H9 (cell line): Measurements from ENCODE around the gene MGMT. TPM values are rescaled to one million over a fixed set of nuclear protein-coding genes. Genes with fewer than 3 reads are reported as not detected.

ENCODE experiments used
- DNase-seq: peaks from one replicate; pipeline ENCODE4 v3.0.0-alpha.2; 2017
- H2AFZ ChIP-seq: one replicate; pipeline ENCODE4 v1.6.1; 2013; ENCODE audit warnings: mild to moderate bottlenecking, low read length, control low read depth, moderate library complexity
- H2AK5ac ChIP-seq: 2 replicates; pipeline ENCODE4 v1.6.1; 2013; ENCODE audit warnings: low read length, control low read depth, mixed read lengths; ENCODE audit not compliant: insufficient read length
- H2BK120ac ChIP-seq: one replicate; pipeline ENCODE4 v1.6.1; 2013; ENCODE audit warnings: low read depth, mild to moderate bottlenecking, low read length, control low read depth, inconsistent platforms; ENCODE audit not compliant: poor library complexity, severe bottlenecking
- H2BK12ac ChIP-seq: 2 replicates; pipeline ENCODE4 v1.6.1; 2013; ENCODE audit warnings: low read length, control low read depth, mixed read lengths, low read depth; ENCODE audit not compliant: insufficient read length
- H2BK15ac ChIP-seq: 2 replicates; pipeline ENCODE4 v1.6.1; 2013; ENCODE audit warnings: low read depth, low read length, control low read depth
- H2BK20ac ChIP-seq: one replicate; pipeline ENCODE4 v1.6.1; 2013; ENCODE audit warnings: low read depth, mild to moderate bottlenecking, low read length, control low read depth, inconsistent platforms; ENCODE audit not compliant: poor library complexity, severe bottlenecking
- H2BK5ac ChIP-seq: 2 replicates; pipeline ENCODE4 v1.6.1; 2013; ENCODE audit warnings: low read length, control low read depth, mixed read lengths; ENCODE audit not compliant: insufficient read length
- H3K14ac ChIP-seq: 2 replicates; pipeline ENCODE4 v1.6.1; 2013; ENCODE audit warnings: low read length, control low read depth; ENCODE audit not compliant: insufficient read depth
- H3K18ac ChIP-seq: 2 replicates; pipeline ENCODE4 v1.6.1; 2013; ENCODE audit warnings: low read depth, mild to moderate bottlenecking, mixed read lengths, low read length, control low read depth; ENCODE audit not compliant: insufficient read length
- H3K23ac ChIP-seq: 2 replicates; pipeline ENCODE4 v1.6.1; 2013; ENCODE audit warnings: low read length, control low read depth, mixed read lengths, low read depth; ENCODE audit not compliant: insufficient read length
- H3K23me2 ChIP-seq: 2 replicates; pipeline ENCODE4 v1.6.1; 2013; ENCODE audit warnings: low read depth, mild to moderate bottlenecking, mixed read lengths, low read length, control low read depth; ENCODE audit not compliant: insufficient read length, poor library complexity, severe bottlenecking
- H3K27ac ChIP-seq: 2 replicates; pipeline ENCODE4 v1.5.1; 2013; ENCODE audit warnings: low read length, control low read depth, mixed read lengths, low read depth; ENCODE audit not compliant: insufficient read length
- H3K27me3 ChIP-seq: 2 replicates; pipeline ENCODE4 v1.6.1; 2013; ENCODE audit warnings: low read length, control low read depth, inconsistent platforms; ENCODE audit not compliant: insufficient read depth
- H3K4ac ChIP-seq: 2 replicates; pipeline ENCODE4 v1.6.1; 2013; ENCODE audit warnings: low read depth, mild to moderate bottlenecking, control low read depth, inconsistent platforms, low read length, moderate library complexity
- H3K4me1 ChIP-seq: 2 replicates; pipeline ENCODE4 v1.6.1; 2013; ENCODE audit warnings: low read length, control low read depth, inconsistent platforms; ENCODE audit not compliant: insufficient read depth
- H3K4me2 ChIP-seq: 2 replicates; pipeline ENCODE4 v1.6.1; 2013; ENCODE audit warnings: low read length, control low read depth, mixed read lengths; ENCODE audit not compliant: insufficient read length, insufficient read depth
- H3K56ac ChIP-seq: 2 replicates; pipeline ENCODE4 v1.6.1; 2013; ENCODE audit warnings: low read depth, mild to moderate bottlenecking, mixed read lengths, low read length, control low read depth; ENCODE audit not compliant: insufficient read length
- H3K79me1 ChIP-seq: 2 replicates; pipeline ENCODE4 v1.6.1; 2013; ENCODE audit warnings: low read depth, mild to moderate bottlenecking, moderate library complexity, low read length, control low read depth, inconsistent platforms; ENCODE audit not compliant: insufficient read depth, poor library complexity, severe bottlenecking
- H3K79me2 ChIP-seq: 2 replicates; pipeline ENCODE4 v1.6.1; 2013; ENCODE audit warnings: low read length, control low read depth, inconsistent platforms; ENCODE audit not compliant: insufficient read depth
- H3K9ac ChIP-seq: 2 replicates; pipeline ENCODE4 v1.6.1; 2013; ENCODE audit warnings: low read length, control low read depth, mixed read lengths; ENCODE audit not compliant: insufficient read length; ENCODE audit errors: extremely low read depth
- H3K9me3 ChIP-seq: one replicate; pipeline ENCODE4 v1.6.1; 2013; ENCODE audit warnings: low read depth, low read length, inconsistent platforms; ENCODE audit not compliant: control insufficient read depth
- H3T11ph ChIP-seq: one replicate; pipeline ENCODE4 v1.6.1; 2013; ENCODE audit warnings: mild to moderate bottlenecking, low read length, control low read depth, inconsistent platforms
- H4K20me1 ChIP-seq: one replicate; pipeline ENCODE4 v1.6.1; 2013; ENCODE audit not compliant: control insufficient read depth, insufficient read length, insufficient read depth
- H4K5ac ChIP-seq: 2 replicates; pipeline ENCODE4 v1.6.1; 2013; ENCODE audit warnings: low read depth, mild to moderate bottlenecking, mixed read lengths, low read length, control low read depth; ENCODE audit not compliant: insufficient read length
- H4K8ac ChIP-seq: replicated peaks from 2 replicates; pipeline ENCODE4 v1.6.1; 2013; ENCODE audit warnings: low read length, control low read depth, mixed read lengths, low read depth; ENCODE audit not compliant: insufficient read length
- H4K91ac ChIP-seq: 2 replicates; pipeline ENCODE4 v1.6.1; 2013; ENCODE audit warnings: low read depth, mild to moderate bottlenecking, moderate library complexity, mixed read lengths, low read length, control low read depth; ENCODE audit not compliant: insufficient read length
- H3K27ac Mint-ChIP-seq, 3 experiments: 2 replicates in 2 of 3; 3 replicates in 1 of 3; pipeline ENCODE4 v1.8.0; 2020 to 2021; ENCODE audit warnings: mixed read lengths in 3 of 3, mild to moderate bottlenecking in 1 of 3, moderate library complexity in 1 of 3
- H3K27me3 Mint-ChIP-seq: 2 replicates; pipeline ENCODE4 v1.8.0; 2021; ENCODE audit warnings: low read depth, mild to moderate bottlenecking, moderate library complexity, mixed read lengths
- H3K36me3 Mint-ChIP-seq, 3 experiments: 2 replicates in 2 of 3; 3 replicates in 1 of 3; pipeline ENCODE4 v1.8.0; 2020 to 2021; ENCODE audit warnings: low read depth in 3 of 3, mixed read lengths in 3 of 3; ENCODE audit not compliant: insufficient read depth in 1 of 3
- H3K4me1 Mint-ChIP-seq, 2 experiments: 2 replicates each; pipeline ENCODE4 v1.8.0; 2020; ENCODE audit warnings: mixed read lengths in 2 of 2
- H3K4me3 Mint-ChIP-seq, 2 experiments: 2 replicates in 1 of 2; 3 replicates in 1 of 2; pipeline ENCODE4 v1.8.0; 2020 to 2021; ENCODE audit warnings: mild to moderate bottlenecking in 2 of 2, mixed read lengths in 2 of 2, moderate library complexity in 1 of 2
- H3K9me3 Mint-ChIP-seq, 2 experiments: 2 replicates in 1 of 2; 3 replicates in 1 of 2; pipeline ENCODE4 v1.8.0; 2020; ENCODE audit warnings: mild to moderate bottlenecking in 2 of 2, mixed read lengths in 2 of 2, moderate library complexity in 1 of 2
- WGBS: extraction: QIAGEN DNeasy Blood & Tissue Kit; methylation state at CpG from one replicate; pipeline ENCODE4 v1.1.7; 2013; ENCODE audit warnings: missing lambda C conversion rate, low lambda C conversion rate, mixed read lengths; ENCODE audit not compliant: insufficient read length; ENCODE audit errors: extremely low coverage; 5-methylcytosine and 5-hydroxymethylcytosine counted together
- total RNA-seq: library from RNA; stranded (reverse); gene quantifications from 2 replicates; pipeline ENCODE4 v1.2.1, GENCODE V29; 2021
- TF ChIP-seq, protein P1 (sequence below): fragments of 200-600 bp; sonication (generic); conservative IDR thresholded peaks from 3 replicates; pipeline ENCODE4 v1.8.0; 2021; ENCODE audit warnings: antibody characterized with exemption, mild to moderate bottlenecking

Gene MGMT
- total RNA-seq, 1 experiment from 2014 or later, result 18.4 TPM

DNA sequence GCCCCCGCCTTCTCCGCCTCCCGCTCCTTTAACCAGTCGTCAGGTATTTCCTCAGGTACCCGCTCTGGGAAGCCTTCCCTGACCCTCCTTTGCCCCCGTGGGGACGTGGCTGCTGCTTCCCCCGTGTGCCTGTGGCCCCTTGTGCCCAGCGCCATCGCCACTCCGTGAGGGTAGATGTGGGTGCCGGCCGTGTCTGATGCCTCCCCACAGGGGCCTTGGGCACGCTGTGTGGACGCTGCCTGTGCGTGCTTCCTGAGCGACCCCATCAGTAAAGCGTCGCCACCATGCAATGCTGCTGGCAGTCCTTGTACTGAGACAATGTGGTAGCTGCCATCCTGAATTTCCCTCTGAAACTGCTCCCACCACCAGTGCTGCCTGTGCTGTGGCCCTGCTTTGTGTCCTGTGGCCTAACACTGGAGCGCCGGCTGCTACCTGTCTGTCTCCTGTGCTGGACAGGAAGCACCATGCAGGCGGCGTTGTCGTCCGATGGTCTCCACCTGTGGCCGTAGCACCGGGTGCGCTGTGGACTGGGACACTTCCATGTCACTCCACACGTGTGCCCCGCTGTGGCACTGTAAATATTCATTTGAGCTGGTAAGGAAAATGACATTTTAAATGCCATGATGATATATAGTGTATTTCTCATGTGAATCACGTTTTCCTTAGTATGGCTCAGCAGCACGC is 213.8 kb downstream of the MGMT start:
- Histone ChIP-seq H3K9ac (no peak overlapping the region), H2AK5ac (no peak overlapping the region), H3K4ac (no peak overlapping the region), H3K18ac (no peak overlapping the region), H4K5ac (no peak overlapping the region), H3K9me3 (no peaks in the 10 kb centered on the region), H3K79me1 (no peaks in the 10 kb centered on the region), H3K23me2 (no peaks in the 10 kb centered on the region), H2BK120ac (no peak overlapping the region), H4K91ac (no peak overlapping the region), H3K4me1 (no peaks in the 10 kb centered on the region; the same call in 1 of the 2 replicates), H2BK5ac (no peak overlapping the region), H4K8ac (no peak overlapping the region), H4K20me1 (no peaks in the 10 kb centered on the region), H3K14ac (no peak overlapping the region), H3K79me2 (no peaks in the 10 kb centered on the region), H3K56ac (no peak overlapping the region), H3K27me3 (no peaks in the 10 kb centered on the region), H3T11ph (no peak overlapping the region), H3K4me2 (no peak overlapping the region), H3K23ac (no peak overlapping the region), H2BK20ac (no peak overlapping the region), H2BK12ac (no peak overlapping the region), H2AFZ (no peak overlapping the region), H3K27ac (no peak overlapping the region), H2BK15ac (no peak overlapping the region)
- Mint-ChIP-seq H3K4me1 (peaks cover 0 to 2% of the 10 kb centered on the region in 2 experiments; a peak in 2 of 4 replicates), H3K4me3 (no peak overlapping the region), H3K27ac (peak overlapping the region in 1 of 3 experiments; percentile 49; a peak in 2 of 7 replicates), H3K36me3 (no peaks in the 10 kb centered on the region), H3K27me3 (no peaks in the 10 kb centered on the region), H3K9me3 (no peaks in the 10 kb centered on the region)
- TF ChIP-seq, protein P1, sequence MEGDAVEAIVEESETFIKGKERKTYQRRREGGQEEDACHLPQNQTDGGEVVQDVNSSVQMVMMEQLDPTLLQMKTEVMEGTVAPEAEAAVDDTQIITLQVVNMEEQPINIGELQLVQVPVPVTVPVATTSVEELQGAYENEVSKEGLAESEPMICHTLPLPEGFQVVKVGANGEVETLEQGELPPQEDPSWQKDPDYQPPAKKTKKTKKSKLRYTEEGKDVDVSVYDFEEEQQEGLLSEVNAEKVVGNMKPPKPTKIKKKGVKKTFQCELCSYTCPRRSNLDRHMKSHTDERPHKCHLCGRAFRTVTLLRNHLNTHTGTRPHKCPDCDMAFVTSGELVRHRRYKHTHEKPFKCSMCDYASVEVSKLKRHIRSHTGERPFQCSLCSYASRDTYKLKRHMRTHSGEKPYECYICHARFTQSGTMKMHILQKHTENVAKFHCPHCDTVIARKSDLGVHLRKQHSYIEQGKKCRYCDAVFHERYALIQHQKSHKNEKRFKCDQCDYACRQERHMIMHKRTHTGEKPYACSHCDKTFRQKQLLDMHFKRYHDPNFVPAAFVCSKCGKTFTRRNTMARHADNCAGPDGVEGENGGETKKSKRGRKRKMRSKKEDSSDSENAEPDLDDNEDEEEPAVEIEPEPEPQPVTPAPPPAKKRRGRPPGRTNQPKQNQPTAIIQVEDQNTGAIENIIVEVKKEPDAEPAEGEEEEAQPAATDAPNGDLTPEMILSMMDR, result no peak
- DNase-seq, result no peak
- WGBS, result no CpG with 5 or more reads among the region's 32 CpGs
